GM10266 (cell line): ENCODE results near the gene GRAP.

Experiments
- DNase-seq: peaks from one replicate; pipeline ENCODE4 v3.0.0; 2012; ENCODE audit errors: extremely low spot score
- CTCF ChIP-seq: IDR thresholded peaks from 2 replicates; pipeline ENCODE4 v1.5.1; 2012; ENCODE audit warnings: mild to moderate bottlenecking, low read depth; ENCODE audit not compliant: control insufficient read depth, insufficient read depth; ENCODE audit errors: missing control alignments

The GRAP gene

GRCh38 chr17:18996458-18996857 lies 50.3 kb downstream of the GRAP start:
- no peak for TF ChIP-seq CTCF
- no peak for DNase-seq

- DNase-seq: no peak
- TF ChIP-seq CTCF: no peak
Measured at GRCh38 chr17:18995220-18995619, 51.5 kb downstream of the GRAP start.

DNA sequence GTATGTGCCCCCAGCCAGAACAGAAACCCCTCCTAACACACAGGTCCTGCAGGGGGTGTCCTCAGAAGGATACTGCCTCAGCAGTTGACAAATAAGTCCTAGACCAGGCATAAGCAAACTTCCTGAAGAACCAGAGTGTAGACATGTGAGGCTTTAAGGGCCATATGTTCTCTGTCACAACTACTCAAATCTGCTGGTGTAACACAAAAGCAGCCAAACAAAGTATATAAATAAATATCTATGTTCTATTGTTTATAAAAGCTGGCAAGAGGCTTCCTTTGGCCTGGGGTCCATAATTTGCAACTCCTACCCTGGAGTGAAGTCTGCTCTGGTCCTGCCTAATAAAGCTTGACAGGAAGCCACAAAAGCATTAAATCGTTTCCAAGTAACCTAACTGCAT lies 52.1 kb downstream of the GRAP start:
- DNase-seq: no peak
- TF ChIP-seq CTCF: no peak

DNA sequence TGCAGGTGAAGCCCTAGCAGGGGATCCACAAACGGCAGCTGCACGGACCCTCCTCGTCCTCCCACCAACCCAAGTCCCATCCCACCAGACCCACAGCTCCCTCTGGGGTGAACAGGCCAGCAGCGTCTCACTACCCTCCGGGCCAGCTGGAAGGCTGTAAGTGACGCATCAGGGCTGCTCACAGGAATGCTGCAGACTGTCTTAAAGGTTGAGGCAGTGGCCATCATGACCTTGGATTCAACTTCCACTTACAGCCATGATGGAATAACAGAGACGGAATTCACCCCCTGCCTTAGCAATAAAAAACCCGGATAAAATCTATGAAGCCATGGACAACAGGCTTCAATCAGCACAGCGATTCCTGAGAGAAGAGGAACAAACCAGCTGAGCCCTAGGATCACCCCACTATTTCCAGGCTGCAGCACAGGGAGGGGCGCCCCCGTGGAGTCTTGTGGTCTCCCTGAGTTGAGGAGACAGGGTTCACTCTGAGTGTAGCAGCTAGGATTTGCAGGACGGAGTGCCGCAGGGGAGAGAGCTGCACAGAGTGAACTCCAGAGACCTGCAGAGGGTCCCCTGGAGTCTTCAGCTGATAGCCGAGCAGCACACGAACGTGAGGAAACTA lies 52.7 kb downstream of the GRAP start:
- TF ChIP-seq CTCF: no peak
- DNase-seq: no peak

- no peak for TF ChIP-seq CTCF
- no peak for DNase-seq
Measured at GRCh38 chr17:18992454-18993130, 54.2 kb downstream of the GRAP start.

DNA sequence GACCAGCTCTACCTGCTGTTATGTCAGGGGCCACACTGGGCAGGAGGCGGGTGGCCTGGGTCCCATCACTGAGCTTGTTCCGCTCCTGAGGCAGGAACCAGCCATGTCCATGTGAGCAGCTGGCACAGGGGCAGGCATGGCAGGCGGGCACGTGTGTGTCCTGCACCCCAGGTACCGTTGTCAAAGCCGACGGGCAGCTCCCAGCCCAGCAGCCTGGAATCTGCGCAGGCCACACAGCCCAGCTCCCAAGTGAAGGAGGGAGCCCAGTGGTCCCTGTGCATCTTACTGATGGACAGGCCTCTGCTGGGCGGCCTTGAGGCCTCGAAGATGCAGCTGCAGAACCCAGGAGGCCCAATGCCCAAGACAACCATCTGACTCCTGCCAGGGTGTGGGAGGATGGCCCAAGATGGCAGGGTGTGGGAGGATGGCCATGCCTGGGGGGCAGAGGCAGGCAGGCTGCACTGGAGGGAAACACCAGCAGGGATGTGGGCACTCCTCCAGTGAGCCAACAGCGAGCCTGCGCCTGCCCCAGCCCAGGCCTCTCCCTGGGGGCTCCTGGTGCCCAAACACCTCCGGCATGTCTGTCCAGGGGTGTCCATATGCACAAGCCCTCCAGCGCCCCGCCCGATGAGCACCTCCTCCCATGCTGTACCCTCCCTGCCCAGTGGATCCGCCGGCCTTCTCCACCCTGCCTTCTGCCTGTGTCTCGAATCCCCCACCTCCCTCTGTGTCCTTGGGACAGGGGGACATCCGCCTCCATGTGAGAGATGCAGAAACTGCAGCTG lies 55.0 kb downstream of the GRAP start:
- no peak for DNase-seq
- no peak for TF ChIP-seq CTCF

DNA sequence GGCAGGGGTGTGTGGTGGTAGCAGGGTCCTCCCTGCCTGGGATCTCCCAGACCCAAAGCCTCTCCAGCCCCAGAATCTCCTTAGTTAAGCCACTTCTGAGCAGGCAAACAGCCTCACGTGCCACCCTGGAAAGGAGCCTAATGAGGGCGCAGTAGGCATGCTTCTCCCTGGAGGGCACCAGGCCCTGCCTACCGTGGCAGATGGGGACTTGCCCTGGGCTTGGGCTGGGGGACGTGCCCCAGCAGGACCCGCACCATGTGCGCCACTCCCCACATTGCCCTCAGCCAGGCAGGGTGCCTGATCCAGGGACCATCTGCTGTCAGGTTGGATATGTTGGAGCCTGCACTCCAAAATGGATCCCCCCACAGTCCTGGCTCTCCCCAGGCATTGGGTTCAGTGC lies 56.4 kb downstream of the GRAP start:
- TF ChIP-seq CTCF: no peak
- DNase-seq: no peak
